Activated T-helper 17 cell treated with anti-CD3 and anti-CD28 coated beads, Interleukin-2, amount 50 U/mL, for 72 hours (primary cell): ENCODE results near the gene USP8. TPM values are rescaled to one million over a fixed set of nuclear protein-coding genes. Genes with fewer than 3 reads are reported as not detected.
"Not testable (repeated sequence)": the region's sequence is repeated elsewhere in the genome, so short reads cannot be mapped to it uniquely, and the experiment has no call there.

Experiments
- ATAC-seq: fragments of 150-1000 bp; cut with Tn5 transposase; replicated peaks from 2 replicates; pipeline ENCODE4 v1.10.0; 2021; ENCODE audit warnings: mild to moderate bottlenecking, moderate library complexity
- H3K27ac Mint-ChIP-seq: one replicate; pipeline ENCODE4 v1.8.0; 2022; ENCODE audit warnings: mixed read lengths
- H3K27me3 Mint-ChIP-seq: one replicate; pipeline ENCODE4 v1.8.0; 2022; ENCODE audit warnings: mixed read lengths
- H3K36me3 Mint-ChIP-seq: one replicate; pipeline ENCODE4 v1.8.0; 2022; ENCODE audit warnings: low read depth, mild to moderate bottlenecking, mixed read lengths
- H3K4me1 Mint-ChIP-seq: one replicate; pipeline ENCODE4 v1.8.0; 2022; ENCODE audit warnings: mixed read lengths
- H3K4me3 Mint-ChIP-seq: one replicate; pipeline ENCODE4 v1.8.0; 2022; ENCODE audit warnings: mild to moderate bottlenecking, mixed read lengths
- H3K9me3 Mint-ChIP-seq: one replicate; pipeline ENCODE4 v1.8.0; 2022; ENCODE audit warnings: mixed read lengths
- total RNA-seq, 2 donors: library from RNA; stranded (reverse); gene quantifications; one replicate each; pipeline ENCODE4 v1.2.3, GENCODE V29; 2022

Gene USP8
- 10 to 100 TPM; 60.2 to 60.6 TPM for total RNA-seq

GRCh38 chr15:50424066-50424890 lies at the start of gene USP8:
Gene USP8 (plus strand): TSS chr15:50424405. CDS start chr15:50439074, 14,669 bp downstream.
- peaks cover 22% of the 10 kb centered on the region for H3K36me3 Mint-ChIP-seq
- H3K27me3 Mint-ChIP-seq: no peaks in the 10 kb centered on the region
- H3K27ac Mint-ChIP-seq: peak within 1 kb of the TSS; percentile 97
- peak within 1 kb of the TSS; percentile 91 for H3K4me3 Mint-ChIP-seq
- no peaks in the 10 kb centered on the region for H3K9me3 Mint-ChIP-seq
- peaks cover 10% of the 10 kb centered on the region for H3K4me1 Mint-ChIP-seq
- peak; percentile 97 for ATAC-seq

DNA sequence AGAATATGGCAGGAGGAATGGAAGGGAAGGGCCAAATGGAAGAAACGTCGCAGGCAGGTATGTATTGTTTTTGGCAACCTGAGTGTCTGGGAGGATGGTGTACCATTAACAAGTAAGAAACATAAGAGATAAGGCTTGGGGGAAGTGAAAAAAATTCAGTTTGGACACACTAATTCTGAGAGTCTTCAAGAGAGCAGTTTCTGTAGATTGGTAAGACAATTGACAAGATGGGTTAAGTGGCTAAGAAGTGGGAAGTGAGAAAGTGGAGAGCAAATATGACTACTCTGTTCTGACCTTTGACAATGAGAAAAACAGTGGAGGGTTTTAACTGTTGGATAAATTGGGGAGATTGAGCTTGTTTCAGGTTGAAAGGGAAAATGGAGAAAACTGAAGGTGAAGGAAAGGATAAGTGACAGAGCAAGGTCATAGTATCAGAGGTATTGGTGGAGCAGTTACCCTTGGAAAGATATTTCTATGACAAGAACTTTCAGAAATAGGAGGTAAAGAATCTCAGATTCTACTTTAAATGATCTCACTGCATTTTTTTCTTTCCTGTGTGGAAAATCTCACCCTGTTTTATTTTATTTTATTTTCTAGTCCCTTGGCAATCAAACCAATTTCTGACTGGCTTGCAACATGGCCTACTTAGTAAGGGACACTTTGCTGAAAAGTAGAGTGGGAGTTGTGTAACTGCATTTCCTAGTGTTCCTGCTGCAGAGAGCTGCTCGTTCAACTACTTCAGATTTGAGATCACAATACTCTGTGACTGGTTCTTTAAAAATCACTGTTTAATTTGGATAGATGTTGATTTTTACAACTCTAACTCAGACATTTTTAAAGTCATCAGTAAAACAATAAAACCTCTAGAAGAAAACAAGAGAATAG lies 46.1 kb upstream of the USP8 start:
- Mint-ChIP-seq H3K4me3 (peak overlapping the region; percentile 16), H3K4me1 (peaks cover 11% of the 10 kb centered on the region)

DNA sequence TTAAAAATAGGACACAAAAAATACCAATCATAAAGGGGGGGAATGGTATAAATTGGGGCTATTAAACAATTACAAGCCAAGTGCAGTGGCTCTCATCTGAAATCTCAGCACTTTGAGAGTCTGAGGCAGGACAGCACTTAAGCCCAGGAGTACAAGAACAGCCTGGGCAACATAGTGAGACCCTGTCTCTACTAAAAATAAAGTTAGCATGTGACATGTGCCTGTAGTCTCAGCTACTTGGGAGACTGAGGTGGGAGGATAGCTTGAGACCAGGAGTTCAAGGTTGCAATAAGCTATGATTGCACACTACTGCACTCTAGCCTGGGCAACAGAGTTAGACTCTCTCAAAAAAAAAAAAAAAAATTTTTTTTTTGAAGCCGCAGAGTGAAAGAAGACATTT lies 45.4 kb upstream of the USP8 start:
- Mint-ChIP-seq H3K4me3 (peak overlapping the region; percentile 16), H3K9me3 (no peaks in the 10 kb centered on the region), H3K27ac (peak overlapping the region; percentile 46), H3K4me1 (peaks cover 11% of the 10 kb centered on the region), H3K27me3 (no peaks in the 10 kb centered on the region), H3K36me3 (no peaks in the 10 kb centered on the region)
- ATAC-seq: no peak

More for the DNA sequence above, 46.1 kb upstream of the USP8 start:
- H3K36me3 Mint-ChIP-seq: no peaks in the 10 kb centered on the region
- peak overlapping the region; percentile 46 for H3K27ac Mint-ChIP-seq
- ATAC-seq: peak; percentile 97
- H3K9me3 Mint-ChIP-seq: no peaks in the 10 kb centered on the region
- H3K27me3 Mint-ChIP-seq: no peaks in the 10 kb centered on the region

- H3K4me1 Mint-ChIP-seq: peaks cover 11% of the 10 kb centered on the region
- H3K27me3 Mint-ChIP-seq, ATAC-seq, H3K27ac Mint-ChIP-seq, H3K36me3 Mint-ChIP-seq, H3K4me3 Mint-ChIP-seq, H3K9me3 Mint-ChIP-seq: not testable (repeated sequence)
These were observed 44.8 kb upstream of the USP8 start for GRCh38 chr15:50379413-50379812.

- Mint-ChIP-seq H3K9me3 (no peaks in the 10 kb centered on the region), H3K27ac (no peak overlapping the region), H3K4me1 (peaks cover 11% of the 10 kb centered on the region), H3K36me3 (no peaks in the 10 kb centered on the region), H3K4me3 (no peak overlapping the region), H3K27me3 (no peaks in the 10 kb centered on the region)
- ATAC-seq: no peak
These were observed 44.1 kb upstream of the USP8 start for GRCh38 chr15:50380089-50380488.

- no peak overlapping the region for H3K27ac Mint-ChIP-seq
- H3K4me3 Mint-ChIP-seq: no peak overlapping the region
- H3K4me1 Mint-ChIP-seq: peaks cover 11% of the 10 kb centered on the region
- no peaks in the 10 kb centered on the region for H3K9me3 Mint-ChIP-seq
- H3K36me3 Mint-ChIP-seq: no peaks in the 10 kb centered on the region
- no peak for ATAC-seq
- H3K27me3 Mint-ChIP-seq: no peaks in the 10 kb centered on the region
These were observed 42.8 kb upstream of the USP8 start for GRCh38 chr15:50381438-50381837.

DNA sequence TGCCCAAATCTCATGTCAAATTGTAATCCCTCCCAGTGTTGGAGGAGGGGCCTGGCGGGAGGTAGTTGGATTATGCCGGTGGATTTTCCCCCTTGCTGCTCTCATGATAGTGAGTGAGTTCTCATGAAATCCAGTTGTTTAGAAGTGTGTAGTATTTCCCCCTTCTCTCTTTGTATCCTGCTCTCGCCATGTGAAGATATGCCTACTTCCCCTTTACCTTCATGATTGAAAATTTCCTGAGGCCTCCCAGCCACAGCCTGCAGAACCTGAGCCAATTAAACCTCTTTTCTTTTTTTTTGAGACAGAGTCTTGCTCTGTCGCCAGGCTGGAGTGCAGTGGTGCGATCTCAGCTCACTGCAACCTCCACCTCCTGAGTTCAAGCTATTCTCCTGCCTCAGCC lies 41.8 kb upstream of the USP8 start:
- not testable (repeated sequence) for H3K27ac Mint-ChIP-seq, H3K9me3 Mint-ChIP-seq, H3K36me3 Mint-ChIP-seq, H3K4me3 Mint-ChIP-seq, H3K4me1 Mint-ChIP-seq, ATAC-seq, H3K27me3 Mint-ChIP-seq

DNA sequence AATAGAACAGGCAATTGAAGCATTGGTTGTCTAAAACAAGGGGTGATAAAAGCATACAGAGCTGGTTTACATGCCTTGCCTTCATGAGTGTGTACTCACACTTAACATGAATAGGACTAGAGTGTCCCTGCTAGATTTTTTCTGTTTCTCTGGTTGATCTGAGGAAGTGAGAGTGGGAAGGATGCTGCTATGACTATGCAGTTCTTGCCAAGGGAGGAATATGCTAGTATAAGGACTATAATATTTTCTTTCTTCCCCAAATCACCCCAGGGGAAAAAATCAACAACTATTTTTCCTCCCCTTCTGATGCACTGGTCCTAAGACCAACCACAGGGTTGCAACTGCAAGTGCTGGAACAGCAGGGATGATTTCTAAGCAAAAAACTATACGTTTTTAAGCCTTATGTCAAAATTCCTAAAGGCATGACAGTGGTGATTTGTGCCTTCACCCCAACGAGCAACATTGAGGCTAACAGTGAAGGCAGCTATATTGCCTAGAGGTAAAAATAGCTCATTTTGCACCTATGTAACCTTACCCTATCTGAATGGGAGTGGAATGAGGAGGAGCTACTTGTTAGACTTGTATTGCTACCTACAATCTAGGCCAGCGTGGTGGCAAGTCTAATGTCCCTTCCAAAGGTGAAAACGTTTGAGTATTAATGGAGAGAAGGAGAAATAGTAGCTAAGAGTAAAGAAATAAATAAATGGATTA lies 33.5 kb upstream of the USP8 start:
- no peaks in the 10 kb centered on the region for H3K4me1 Mint-ChIP-seq
- no peak overlapping the region for H3K4me3 Mint-ChIP-seq
- H3K36me3 Mint-ChIP-seq: no peaks in the 10 kb centered on the region
- no peak overlapping the region for H3K27ac Mint-ChIP-seq
- no peaks in the 10 kb centered on the region for H3K27me3 Mint-ChIP-seq
- ATAC-seq: no peak
- H3K9me3 Mint-ChIP-seq: no peaks in the 10 kb centered on the region

DNA sequence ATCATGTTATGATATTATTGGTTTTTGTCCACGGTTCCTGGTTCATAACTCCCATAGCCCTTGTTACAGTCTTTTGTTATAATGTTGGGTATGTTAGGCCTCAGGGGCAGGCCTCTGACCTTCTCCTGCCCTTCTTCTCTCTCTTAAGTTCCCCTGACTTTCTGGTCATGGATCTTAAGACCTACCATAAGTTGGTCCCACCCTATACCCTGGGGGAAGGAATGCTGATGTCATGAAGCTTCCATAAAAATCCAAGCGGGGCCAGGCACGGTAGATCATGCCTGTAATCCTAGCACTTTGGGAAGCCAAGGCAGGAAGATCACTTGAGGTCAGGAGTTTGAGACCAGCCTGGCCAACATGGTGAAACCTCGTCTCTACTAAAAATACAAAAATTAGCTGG lies 32.6 kb upstream of the USP8 start:
- not testable (repeated sequence) for H3K4me1 Mint-ChIP-seq, H3K4me3 Mint-ChIP-seq, H3K27me3 Mint-ChIP-seq, H3K27ac Mint-ChIP-seq, H3K9me3 Mint-ChIP-seq, ATAC-seq, H3K36me3 Mint-ChIP-seq

DNA sequence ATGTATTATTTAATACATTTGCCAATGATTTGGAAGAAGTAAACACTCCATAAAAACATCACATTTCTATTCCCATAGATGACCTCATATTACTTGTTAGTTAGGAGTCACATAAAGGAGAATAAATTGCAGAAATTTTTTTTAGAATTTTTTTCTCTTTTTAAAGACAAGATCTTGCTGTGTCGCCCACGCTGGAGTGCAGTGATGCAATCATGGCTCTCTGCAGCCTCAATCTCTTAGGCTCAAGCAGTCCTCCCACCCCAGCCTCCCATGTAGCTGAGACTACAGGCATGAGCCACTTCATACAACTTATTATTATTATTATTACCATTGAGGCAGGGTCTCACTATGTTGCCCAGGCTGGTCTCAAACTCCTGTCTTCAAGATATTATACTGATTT lies 12.3 kb upstream of the USP8 start:
- H3K4me1 Mint-ChIP-seq: no peaks in the 10 kb centered on the region
- no peak overlapping the region for H3K27ac Mint-ChIP-seq
- H3K4me3 Mint-ChIP-seq: no peak overlapping the region
- no peaks in the 10 kb centered on the region for H3K36me3 Mint-ChIP-seq
- ATAC-seq: no peak
- no peaks in the 10 kb centered on the region for H3K9me3 Mint-ChIP-seq
- peaks cover 11% of the 10 kb centered on the region for H3K27me3 Mint-ChIP-seq

- no peak overlapping the region for H3K27ac Mint-ChIP-seq
- H3K27me3 Mint-ChIP-seq: peaks cover 4% of the 10 kb centered on the region
- ATAC-seq: no peak
- H3K9me3 Mint-ChIP-seq: no peaks in the 10 kb centered on the region
- no peaks in the 10 kb centered on the region for H3K4me1 Mint-ChIP-seq
- H3K36me3 Mint-ChIP-seq: no peaks in the 10 kb centered on the region
- H3K4me3 Mint-ChIP-seq: no peak overlapping the region
These were observed 9.6 kb upstream of the USP8 start for GRCh38 chr15:50414624-50415023.

- Mint-ChIP-seq H3K36me3 (no peaks in the 10 kb centered on the region), H3K27ac (no peak overlapping the region), H3K4me1 (no peaks in the 10 kb centered on the region), H3K9me3 (no peaks in the 10 kb centered on the region), H3K27me3 (no peaks in the 10 kb centered on the region), H3K4me3 (no peak overlapping the region)
- ATAC-seq: no peak
These were observed 8.3 kb upstream of the USP8 start for GRCh38 chr15:50415752-50416404.

DNA sequence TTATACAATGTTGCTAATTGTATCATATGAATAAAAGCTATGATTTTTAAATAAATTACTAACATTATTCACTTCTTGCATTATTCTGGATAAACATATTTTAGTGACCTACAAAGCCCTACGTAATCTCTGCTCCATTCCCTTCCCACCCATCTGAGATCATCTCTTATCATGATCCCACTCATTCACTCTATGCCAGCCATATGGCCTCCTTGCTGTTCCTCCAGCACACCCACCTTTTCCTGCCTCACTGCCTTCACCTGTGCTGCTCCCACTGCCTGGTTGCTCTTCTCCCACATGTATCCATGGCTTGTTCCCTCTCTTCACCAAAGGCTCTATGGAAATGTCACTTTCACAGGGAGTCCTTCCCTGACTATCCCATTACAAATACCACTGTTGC lies 7.3 kb upstream of the USP8 start:
- no peaks in the 10 kb centered on the region for H3K4me1 Mint-ChIP-seq
- no peak overlapping the region for H3K4me3 Mint-ChIP-seq
- H3K9me3 Mint-ChIP-seq: no peaks in the 10 kb centered on the region
- H3K27me3 Mint-ChIP-seq: no peaks in the 10 kb centered on the region
- H3K27ac Mint-ChIP-seq: no peak overlapping the region
- no peak for ATAC-seq
- no peaks in the 10 kb centered on the region for H3K36me3 Mint-ChIP-seq

DNA sequence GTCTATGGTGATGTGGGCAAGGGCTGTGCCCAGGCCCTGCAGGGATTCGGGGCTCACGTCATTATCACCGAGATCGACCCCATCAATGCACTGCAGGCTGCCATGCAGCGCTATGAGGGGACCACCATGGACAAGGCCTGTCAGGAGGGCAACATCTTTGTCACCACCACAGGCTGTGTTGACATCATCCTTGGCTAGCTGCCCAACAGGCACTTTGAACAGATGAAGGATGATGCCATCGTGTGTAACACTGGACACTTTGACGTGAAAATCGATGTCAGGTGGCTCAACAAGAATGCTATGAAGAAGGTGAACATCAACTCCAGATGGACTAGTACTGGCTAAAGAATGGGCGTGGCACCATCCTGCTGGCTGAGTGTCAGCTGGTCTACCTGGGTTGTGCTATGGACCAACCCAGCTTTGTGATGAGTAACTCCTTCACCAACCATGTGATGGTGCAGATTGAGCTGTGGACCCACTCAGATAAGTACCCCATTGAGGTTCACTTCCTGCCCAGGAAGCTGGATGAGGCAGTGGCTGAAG lies 6.1 kb upstream of the USP8 start:
- no peak for ATAC-seq
- Mint-ChIP-seq H3K4me1 (no peaks in the 10 kb centered on the region), H3K27ac (no peak overlapping the region), H3K4me3 (no peak overlapping the region), H3K27me3 (no peaks in the 10 kb centered on the region), H3K36me3 (no peaks in the 10 kb centered on the region), H3K9me3 (no peaks in the 10 kb centered on the region)
